GM18505 (cell line): Measurements from ENCODE around the gene NCR1.
"Not testable (repeated sequence)": the region's sequence is repeated elsewhere in the genome, so short reads cannot be mapped to it uniquely, and the experiment has no call there.

Experiments
- ATAC-seq: cut with Tn5 transposase; IDR thresholded peaks from one replicate; pipeline ENCODE4 v1.9.1; 2021; ENCODE audit not compliant: unreplicated experiment
- POLR2A ChIP-seq: IDR thresholded peaks from 4 replicates; pipeline ENCODE4 v1.6.1; 2011; ENCODE audit warnings: borderline replicate concordance; ENCODE audit not compliant: insufficient read depth, insufficient read length; ENCODE audit errors: extremely low read depth

The NCR1 gene, protein sequence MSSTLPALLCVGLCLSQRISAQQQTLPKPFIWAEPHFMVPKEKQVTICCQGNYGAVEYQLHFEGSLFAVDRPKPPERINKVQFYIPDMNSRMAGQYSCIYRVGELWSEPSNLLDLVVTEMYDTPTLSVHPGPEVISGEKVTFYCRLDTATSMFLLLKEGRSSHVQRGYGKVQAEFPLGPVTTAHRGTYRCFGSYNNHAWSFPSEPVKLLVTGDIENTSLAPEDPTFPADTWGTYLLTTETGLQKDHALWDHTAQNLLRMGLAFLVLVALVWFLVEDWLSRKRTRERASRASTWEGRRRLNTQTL

DNA sequence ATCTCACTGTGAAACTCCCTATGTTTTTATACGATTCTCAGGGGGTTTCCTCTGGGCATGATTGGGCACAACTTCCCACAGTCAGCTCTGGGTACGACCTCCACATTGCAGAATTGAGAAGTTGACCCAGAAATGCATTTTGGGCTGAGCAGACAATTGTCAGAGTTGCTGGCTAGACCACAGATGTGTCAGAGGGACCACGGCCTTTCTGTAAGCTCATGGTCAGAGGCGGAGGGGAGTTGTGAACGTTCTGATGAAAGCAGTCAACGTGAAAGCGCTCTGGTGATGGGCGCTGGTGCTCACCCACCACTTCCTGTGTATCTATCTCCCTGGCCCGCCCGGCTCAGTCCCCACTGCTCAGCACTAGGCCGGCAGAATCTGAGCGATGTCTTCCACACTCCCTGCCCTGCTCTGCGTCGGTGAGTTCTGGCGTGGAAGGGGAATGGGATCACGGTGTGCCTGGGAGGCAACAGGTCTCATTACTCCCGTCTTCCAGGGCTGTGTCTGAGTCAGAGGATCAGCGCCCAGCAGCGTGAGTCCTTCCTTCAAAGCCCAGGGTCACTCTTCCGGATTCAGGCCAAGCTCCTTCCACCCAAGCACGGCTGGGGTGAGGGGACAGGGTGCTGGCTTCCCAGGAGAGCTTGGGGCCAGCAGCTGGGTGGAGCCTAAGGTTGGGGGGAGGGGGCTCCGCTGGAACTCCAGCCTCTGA, at the start of gene NCR1:
NCR1 (plus strand) TSS at position 346 of the 709 bp plus-strand sequence; CDS start at position 386, 40 bp downstream.
- ATAC-seq, result no peak
- TF ChIP-seq POLR2A, result no peak

DNA sequence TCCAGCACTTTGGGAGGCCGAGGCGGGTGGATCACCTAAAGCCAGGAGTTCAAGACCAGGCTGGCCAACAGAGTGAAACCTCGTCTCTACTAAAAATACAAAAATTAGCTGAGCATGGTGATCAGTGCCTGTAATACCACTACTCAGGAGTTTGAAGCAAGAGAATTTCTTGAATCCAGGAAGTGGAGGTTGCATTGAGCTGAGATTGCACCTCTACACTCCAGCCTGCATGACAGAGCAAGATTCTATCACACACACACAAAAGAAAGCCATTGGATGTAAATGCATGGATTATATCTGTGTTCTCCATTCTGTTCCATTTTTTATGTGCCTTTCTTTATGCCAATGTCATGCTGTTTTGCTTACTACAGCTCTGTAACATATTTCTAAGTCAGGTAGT, 47.5 kb upstream of the NCR1 start:
- not testable (repeated sequence) for ATAC-seq

DNA sequence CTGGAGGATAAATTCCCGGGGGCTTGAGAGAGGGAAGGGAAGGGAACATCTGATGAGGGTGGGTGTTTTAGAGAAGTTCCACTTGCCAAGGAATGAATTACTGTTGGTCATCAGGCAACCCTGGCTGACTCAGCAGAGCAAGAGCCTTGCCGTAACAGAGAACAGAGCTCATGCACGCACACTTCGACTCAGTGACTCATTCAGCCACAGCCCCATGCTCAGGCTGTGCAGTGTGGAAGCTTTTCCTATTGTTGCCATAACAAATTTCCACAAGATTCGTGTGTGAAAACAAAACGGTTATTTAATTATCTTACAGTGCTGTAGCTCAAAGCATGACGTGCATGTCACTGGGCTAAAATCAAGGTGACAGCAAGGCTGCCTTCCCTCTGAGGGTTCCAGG, 46.5 kb upstream of the NCR1 start:
- ATAC-seq, result not testable (repeated sequence)

DNA sequence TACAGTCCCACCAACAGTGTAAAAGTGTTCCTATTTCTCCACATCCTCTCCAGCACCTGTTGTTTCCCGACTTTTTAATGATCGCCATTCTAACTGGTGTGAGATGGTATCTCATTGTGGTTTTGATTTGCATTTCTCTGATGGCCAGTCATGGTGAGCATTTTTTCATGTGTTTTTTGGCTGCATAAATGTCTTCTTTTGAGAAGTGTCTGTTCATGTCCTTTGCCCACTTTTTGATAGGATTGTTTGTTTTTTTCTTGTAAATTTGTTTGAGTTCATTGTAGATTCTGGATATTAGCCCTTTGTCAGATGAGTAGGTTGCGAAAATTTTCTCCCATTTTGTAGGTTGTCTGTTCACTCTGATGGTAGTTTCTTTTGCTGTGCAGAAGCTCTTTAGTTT, 42.5 kb upstream of the NCR1 start:
- not testable (repeated sequence) for ATAC-seq

DNA sequence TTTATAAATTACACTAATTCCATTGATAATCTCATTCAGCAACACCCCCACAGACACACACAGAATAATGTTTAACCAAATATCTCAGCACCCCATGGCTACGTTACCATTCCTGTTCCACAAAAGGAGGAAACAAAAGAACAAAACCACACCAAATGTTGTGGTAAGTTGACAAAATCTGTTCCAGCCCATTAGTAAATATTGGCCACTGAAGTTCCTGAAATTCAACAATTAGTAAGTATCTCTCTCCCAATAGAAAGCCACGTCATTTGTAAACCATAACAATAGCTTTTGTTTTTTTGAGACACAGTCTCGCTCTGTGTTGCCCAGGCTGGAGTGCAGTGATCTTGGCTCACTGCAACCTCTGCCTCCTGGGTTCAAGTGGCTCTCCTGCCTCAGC, 34.3 kb upstream of the NCR1 start:
- no peak for ATAC-seq
- TF ChIP-seq POLR2A, result no peak

DNA sequence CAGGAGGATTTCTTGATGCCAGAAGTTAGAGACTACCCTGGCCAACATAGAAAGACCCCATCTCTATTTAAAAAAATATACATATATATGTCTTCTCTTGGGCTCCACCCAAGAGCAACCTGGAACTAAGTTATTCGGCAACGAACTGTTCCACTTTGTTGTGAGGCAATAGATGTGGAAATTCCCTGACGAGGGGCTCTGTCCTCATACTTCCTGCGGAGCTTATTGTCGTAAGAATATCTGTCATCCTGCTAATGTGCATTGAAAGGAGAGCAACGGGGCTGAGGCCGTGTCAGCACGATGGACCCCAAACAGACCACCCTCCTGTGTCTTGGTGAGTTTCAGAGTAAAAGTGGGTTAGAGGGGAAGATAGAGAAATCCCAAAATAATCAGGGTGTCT, 32.0 kb upstream of the NCR1 start, which contains the start of gene FCAR:
FCAR (plus strand) TSS at position 246 of the 400 bp plus-strand sequence; CDS start at position 301, 55 bp downstream.
- no peak for TF ChIP-seq POLR2A
- no peak for ATAC-seq

DNA sequence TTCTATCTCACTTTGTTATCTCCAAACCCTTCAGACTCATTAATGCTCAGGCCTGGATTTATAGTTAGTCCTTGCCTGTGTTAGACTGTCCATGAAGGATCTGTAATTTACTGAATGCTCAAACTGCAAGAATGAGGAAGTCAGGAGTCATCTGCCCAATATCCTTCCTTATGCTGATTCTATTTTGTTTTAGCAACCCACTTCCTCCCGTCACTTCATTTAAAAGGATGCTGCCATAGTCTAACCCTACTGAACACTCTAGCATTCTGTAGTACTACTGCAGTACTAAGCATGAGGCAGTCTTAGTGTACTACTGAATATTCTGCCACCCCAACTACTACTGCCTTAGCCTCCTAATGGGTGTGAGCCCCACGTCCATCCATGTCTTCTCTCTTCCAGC, 30.4 kb upstream of the NCR1 start:
- no peak for TF ChIP-seq POLR2A
- no peak for ATAC-seq

DNA sequence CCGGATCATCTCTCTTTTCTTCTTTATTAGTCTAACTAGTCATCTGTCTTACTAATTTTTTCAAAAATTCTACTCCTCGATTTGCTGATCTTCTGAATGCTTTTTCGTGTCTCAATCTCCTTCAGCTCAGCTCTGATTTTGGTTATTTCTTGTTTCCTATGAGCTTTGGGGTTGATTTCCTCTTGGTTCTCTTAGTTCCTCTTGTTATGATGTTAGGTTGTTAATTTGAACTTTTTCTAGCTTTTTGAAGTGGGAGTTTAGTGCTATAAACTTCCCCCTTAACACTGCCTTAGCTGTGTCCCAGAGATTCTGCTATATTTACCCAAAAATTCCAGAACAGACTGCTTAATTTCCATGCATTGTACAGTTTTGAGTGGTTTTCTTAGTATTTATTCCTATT, 28.5 kb upstream of the NCR1 start:
- no peak for ATAC-seq
- no peak for TF ChIP-seq POLR2A

DNA sequence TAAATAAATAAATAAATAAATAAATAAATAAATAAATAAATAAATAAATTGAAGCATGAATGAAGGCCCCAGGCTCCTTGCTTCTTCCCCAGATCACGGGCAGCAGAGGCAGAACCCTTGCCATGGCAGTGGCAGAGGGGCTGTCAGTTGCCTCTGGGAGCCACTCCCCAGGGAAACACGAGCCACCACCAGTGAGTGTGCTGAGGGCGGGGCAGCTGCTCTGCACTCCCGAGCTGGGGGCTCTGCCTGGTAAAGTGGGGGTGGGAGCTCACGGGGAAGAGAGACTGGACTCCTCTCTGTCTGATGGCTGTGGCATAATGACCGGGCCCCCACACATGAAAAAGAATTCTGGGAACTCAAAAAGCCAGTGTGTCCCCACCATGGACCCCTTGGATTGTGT, 24.1 kb upstream of the NCR1 start:
- no peak for TF ChIP-seq POLR2A
- no peak for ATAC-seq

DNA sequence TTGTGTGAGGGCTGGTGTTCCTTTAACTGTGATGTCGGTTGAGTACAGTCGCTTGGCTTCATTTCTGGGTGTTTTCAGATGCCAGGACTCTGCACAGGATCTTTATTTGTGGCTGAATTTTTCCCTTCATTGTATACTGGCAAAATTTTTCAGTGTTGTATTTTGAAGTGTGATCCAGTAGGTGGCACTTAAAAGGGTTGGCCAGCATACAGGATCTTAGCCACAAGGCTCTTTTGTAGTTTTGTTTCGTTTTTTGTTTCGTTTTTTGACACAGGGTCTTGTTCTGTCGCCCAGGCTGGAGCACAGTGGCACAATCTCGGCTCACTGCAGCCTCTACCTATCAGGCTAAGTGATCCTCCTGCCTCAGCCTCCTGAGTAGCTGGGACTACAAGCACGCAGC, 23.2 kb upstream of the NCR1 start:
- no peak for ATAC-seq
- no peak for TF ChIP-seq POLR2A

DNA sequence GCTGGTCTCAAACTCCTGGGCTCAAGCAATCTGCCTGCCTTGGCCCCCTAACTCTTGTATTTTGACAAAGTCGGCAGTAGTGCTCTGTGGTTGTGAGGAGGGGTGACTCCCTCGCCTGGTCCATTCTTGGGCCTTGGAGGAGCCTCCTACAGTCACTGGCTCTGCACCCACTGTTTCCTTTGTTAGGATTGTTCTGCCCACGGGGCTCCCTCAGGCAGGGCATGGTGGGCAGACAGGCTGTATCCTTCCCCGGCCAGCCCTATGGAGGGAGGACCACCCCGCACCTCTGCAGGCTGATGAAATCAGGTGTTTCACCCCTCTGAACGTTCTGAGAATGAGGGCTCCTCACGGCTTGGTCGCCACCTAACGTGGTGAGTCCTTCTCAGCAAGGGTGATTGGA, 22.7 kb upstream of the NCR1 start:
- no peak for ATAC-seq
- no peak for TF ChIP-seq POLR2A

DNA sequence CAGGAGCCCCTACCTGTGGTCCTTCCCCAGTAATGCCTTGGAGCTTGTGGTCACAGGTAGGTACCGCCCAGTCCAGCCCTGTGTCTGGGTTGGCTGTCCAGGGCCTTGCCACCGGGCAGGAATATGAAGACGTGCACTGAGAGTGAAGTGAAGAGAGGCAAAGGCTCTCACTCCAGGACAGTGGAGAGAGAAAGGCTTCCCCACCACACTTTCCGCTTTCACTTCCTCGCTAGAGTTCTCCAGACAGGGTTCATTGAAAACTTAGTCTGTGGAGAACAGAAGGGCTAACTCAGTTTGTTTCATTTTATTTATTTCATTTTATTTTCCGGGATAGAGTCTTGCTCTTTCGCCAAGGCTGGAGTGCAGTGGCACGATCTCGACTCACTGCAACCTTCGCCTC, 17.7 kb upstream of the NCR1 start:
- no peak for TF ChIP-seq POLR2A
- no peak for ATAC-seq

DNA sequence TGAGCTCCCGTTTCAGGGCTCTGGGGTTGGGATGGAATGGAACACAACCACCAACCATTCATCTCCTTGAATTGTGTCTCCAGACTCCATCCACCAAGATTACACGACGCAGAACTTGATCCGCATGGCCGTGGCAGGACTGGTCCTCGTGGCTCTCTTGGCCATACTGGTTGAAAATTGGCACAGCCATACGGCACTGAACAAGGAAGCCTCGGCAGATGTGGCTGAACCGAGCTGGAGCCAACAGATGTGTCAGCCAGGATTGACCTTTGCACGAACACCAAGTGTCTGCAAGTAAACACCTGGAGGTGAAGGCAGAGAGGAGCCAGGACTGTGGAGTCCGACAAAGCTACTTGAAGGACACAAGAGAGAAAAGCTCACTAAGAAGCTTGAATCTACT, 16.4 kb upstream of the NCR1 start:
- no peak for TF ChIP-seq POLR2A
- no peak for ATAC-seq

DNA sequence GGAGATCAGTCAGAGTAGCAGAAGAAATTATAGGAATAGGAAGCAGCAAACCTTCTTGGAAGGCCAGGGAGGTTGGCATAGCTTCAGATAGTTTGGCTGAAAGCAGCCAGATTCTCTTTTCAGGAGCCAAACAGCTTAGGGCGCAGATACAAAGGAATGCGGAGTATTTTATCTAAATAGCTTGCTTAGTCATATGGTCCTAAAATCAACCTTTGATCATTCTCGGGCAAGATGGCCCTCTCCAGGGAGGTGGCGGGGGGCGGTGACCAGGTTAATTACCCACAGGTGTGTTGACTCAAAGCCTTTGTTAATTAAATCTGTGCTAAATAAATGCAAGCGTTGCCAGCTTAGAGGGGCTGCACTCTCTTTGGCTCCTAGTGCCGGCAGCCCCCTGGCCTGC, 12.5 kb upstream of the NCR1 start:
- TF ChIP-seq POLR2A, result no peak
- no peak for ATAC-seq

DNA sequence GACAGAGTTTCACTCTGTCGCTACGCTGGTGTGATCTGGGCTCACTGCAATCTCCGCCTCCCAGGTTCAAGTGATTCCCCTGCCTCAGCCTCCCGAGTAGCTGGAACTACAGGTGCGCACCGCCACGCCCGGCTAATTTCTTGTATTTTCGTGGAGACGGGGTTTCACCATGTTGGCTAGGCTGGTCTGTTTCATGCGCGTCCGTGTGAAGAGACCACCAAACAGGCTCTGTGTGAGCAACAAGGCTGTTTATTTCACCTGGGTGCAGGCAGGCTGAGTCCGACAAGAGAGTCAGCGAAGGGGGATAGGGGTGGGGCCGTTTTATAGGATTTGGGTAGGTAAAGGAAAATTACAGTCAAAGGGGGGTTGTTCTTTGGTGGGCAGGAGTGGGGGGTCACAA, 11.8 kb upstream of the NCR1 start:
- ATAC-seq, result not testable (repeated sequence)
